NCI-H82 (cell line): ENCODE measurements around the gene SPPL3.
"Not testable (repeated sequence)": the region's sequence is repeated elsewhere in the genome, so short reads cannot be mapped to it uniquely, and the experiment has no call there.

Experiments
- DNase-seq: peaks from one replicate; lab custom pipeline; 2025; lab: John Stamatoyannopoulos, UW

SPPL3 gene

DNA sequence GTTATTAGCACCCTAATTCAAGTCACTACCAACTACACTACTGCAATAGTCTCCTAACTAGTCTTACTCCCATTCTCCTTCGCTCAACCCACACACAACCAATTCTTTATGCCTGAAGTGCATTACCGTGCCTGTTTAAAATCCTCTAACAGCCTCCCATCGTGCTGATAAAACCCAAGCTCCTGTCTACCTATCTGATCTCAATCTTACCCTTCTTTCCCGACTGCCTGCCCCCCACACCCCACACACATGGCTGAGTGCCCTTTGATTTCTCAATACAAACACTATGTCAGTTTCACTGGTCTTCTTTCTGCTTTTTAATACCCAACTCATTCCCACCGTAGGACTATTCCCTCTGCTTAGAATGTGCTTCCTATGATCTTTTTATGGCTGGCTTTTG, 59.9 kb downstream of the SPPL3 start:
- DNase-seq = no peak

DNA sequence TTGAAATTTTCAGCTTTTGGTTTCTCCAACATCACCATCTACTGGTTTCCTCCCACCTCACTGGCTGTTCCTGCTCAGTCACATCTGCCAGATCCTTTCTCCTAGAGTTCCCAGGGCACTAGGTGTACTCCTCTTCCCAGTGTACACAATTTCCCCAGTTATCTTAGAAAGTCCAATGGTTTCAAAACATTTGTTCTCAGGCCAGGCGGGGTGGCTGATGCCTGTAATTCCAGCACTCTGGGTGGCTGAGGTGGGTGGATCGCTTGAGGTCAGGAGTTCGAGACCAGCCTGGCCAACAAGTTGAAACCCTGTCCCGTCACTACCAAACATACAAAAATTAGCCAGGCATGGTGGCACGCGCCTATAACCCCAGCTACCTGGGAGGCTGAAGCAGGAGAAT, 60.7 kb downstream of the SPPL3 start:
- peak; percentile 11 for DNase-seq

DNA sequence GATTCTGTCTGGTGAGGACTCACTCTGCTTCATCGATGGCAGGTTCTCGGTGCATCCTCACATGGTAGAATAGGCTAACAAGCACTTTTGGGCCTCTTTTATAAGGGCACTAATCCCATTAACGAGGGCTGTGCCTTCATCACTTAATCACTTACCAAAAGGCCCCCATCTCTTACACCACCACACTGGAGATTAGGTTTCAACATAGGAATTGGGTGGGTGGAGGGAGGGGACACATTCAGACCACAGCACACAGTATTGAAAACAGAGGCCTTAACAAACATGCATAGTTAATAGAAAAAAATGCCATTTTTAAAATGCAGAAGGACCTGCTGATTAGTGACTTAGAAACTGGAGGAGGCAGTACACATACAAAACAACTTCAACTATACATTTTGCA, 61.6 kb downstream of the SPPL3 start:
- peak; percentile 90 for DNase-seq

DNA sequence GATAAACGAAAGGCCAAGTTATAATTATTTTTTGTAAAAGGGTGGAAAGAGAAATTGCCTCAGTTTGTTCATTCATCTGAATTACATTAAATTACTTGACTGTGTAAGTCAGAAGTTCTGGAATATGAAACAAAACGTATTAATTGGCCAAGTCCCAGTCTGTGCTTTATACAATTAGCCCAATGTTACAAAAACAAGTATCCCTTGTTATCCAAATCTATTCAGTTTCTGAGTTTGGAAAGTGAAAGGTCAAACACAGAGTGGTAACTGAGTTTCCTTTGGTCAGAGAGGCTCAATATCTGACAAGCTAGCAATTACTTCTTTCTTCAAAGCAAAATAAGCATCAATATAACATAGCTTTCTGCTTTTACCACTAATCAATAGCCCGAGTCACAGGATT, 62.6 kb downstream of the SPPL3 start:
- no peak for DNase-seq

DNA sequence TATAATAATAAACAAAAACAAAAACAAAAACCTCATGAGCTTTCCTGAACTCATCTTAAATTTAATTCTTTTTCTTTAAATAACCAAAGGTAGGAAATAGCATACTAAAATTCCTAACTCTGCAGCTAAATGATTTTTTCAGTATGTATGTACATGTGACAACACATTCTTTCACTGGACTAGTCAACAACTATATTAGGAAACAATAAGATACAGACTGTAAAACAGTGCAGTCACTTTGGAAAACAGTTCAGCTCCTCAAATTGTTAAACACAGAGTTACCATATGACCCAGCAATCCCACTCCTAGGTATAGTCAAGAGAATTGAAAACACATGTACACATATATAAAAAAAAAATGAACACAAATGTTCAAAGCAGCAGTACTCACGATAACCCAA, 64.7 kb downstream of the SPPL3 start:
- no peak for DNase-seq

DNA sequence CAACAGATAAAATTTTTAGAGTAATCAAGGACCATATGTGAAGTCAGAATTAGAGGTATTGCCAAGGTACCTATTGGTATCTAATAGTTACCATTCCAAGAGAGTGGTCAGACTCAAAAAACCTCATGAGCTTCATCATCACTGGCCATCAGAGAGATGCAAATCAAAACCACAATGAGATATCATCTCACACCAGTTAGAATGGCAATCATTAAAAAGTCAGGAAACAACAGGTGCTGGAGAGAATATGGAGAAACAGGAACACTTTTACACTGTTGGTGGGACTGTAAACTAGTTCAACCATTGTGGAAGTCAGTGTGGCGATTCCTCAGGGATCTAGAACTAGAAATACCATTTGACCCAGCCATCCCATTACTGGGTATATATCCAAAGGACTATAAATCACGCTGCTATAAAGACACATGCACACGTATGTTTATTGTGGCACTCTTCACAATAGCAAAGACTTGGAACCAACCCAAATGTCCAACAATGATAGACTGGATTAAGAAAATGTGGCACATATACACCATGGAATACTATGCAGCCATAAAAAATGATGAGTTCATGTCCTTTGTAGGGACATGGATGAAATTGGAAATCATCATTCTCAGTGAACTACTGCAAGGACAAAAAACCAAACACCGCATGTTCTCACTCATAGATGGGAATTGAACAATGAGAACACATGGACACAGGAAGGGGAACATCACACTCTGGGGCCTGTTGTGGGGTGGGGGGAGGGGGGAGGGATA, 65.4 kb downstream of the SPPL3 start:
- not testable (repeated sequence) for DNase-seq

DNA sequence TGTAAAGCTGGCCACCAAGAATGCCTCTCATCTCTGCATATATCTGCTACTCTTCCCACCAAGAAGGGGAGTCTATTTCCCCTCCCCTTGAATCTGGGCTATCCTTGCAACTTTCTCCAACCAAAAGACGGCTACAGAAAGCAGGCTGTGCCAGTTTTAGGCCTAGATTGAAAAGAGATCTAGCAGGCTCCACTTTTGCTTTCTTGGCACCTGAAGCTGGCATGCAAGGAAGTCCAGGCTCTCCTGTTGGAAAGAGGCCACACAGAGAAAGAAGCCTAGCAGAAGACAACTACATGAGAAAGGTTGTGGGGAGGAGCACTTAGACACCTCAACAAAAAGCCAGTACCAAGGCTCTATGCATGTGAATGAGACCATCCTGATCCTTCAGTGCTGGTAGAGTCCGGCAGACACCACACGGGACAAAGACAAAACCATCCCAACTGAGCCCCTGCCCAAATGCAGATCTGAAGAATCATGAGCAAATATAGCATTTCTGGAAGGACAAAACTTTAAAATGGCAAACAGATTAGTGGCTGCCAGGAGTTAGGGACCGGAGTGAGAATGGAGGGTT, 68.0 kb downstream of the SPPL3 start:
- DNase-seq = no peak

DNA sequence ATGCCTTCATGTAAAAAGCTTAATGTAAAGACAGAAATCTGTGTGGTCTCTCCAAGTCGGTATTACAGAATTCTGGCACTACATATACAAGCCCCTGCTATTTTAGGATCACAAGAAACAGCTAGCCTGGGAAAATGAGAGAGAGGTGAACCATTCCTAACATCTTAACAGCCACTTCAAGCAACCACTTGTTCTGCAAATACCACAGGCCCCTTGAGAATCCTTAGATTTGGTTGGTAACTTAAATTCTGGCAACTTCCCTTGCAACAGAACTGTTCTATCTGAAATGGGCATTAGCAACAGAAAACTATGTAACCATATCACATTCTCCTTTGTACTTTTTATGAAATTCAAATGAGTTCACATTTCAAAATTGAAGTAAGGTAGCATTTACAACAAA, 68.5 kb downstream of the SPPL3 start:
- DNase-seq = no peak

DNA sequence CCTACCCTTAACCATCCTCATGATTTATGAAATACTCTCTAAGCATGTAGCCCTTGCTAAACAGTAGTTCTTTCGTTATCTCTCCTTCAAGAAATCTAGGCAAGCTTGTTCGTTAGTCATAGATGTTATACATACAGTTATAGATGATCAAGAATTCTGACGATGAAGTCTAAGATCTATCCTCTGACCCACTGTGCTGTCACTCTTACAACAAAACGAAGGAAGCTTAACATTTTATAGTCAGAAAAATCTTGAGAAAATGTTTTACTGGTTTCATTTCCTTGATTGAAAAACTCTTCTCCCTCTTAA, 68.9 kb downstream of the SPPL3 start:
- no peak for DNase-seq

DNA sequence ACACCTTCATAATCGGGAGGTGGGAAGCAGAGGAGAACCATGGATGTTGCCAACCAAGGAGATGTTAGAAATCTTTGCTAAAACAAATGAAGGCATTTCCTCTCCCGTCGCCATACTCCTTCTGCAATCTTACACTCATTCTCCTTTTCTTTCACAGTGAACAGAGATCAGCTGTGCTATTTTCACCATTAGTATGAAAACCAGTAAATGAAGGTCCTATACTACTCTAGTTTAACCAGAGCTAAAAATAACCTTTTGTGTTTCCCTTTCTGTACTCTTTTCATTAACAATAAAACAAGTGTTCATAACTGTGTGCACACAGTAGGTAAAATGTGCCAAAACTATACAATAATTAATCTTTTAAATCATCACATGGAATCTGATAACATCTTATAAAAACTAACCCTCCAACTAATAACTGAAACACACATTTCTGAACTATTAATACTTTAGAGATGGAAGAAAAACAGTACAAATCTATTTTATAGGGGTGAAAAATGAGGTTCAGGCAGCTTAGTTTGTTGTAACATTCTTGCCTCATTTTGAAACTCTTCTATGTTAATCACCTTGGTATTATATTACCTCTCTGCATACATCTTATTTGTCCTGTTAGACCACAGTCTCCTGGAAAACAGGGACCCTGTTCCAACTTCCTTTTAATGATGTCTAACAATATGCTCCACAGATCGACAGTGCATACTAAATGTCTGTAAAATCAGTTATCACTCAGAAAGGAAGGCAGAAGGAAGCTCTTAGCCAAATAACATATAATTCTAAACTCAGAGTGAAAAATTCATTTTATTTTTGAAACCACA, 69.5 kb downstream of the SPPL3 start:
- no peak for DNase-seq

DNA sequence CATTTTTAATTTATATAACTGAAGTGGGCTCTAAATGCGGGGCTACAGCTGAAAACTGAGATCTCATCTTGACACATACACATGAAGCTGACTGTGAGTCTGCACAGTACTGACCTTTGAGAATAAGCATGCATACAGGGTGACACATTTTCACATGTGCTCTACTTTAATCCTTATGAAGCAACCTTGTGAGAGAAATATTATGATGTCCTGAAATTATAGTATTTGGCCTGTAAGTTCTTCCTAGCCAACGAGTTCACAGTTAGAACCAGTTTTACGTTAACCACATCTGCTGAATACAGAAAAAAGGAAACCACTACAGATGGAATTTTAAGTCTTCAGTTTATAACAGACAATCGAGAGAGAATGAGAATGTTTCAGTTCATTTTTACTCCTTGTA, 70.3 kb downstream of the SPPL3 start:
- DNase-seq = no peak

DNA sequence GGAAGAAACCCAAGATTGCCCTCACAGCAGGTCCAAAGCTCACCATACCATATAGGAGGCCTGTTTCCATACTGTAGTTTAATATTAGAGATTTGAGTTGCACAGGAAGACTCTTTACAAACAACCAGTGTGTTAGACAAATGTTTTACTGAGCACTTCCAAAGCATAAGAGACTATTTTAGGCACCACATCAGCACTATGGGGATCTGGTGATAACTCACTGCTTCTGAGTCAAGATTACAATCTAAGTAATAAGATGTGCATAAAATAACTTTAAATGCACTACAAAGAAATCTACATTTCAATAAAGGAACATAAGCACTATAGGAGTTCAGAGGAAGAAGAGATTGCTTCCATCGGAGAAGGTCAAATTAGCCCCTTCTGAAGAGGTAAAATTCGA, 71.4 kb downstream of the SPPL3 start:
- no peak for DNase-seq

DNA sequence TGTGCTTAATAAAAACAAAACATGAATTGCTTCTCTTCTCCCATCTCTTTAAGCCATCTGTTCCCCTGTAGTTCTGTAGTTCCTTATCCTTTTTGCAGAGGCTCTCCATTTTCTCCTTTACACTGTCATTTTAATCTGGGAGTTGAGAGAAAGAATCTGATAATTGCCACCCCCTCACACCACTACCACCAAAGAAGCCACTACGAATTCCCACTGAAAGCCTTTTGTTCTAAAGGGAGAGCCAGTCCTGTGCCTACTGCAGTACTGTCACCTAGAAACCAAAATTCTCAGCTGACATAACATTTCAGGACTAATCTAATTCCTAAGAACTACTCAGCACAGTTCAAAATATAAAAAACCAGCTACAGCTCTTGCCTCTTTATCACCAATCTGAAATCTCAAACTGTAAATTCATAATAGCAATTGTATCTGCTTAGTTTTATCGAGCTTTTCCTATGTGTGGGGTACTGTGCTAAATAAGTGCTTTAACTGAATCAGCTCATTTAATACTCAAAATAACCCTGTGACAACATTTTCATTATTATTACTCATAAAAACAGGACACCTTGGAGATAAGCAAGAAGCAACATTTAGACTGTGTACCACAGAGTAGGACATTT, 72.4 kb downstream of the SPPL3 start:
- peak; percentile 25 for DNase-seq

DNA sequence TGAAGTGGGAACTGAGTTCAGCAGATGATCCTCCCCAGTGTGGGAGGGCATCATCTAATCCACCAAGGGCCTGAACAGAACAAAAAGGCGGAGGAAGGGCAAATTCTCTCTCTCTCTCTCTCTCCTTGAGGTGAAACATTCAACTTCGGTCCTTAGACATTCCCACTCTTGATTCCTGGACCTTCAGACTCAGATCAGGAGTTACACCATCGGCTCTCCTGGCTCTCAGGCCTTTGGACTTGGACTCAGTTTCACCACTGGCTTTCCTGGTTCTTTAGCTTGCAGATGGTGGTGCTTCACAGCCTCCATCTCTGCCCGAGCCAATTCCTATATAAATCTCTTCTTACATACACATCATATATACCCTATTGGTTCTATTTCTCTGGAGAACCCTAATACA, 73.2 kb downstream of the SPPL3 start:
- peak; percentile 41 for DNase-seq

DNA sequence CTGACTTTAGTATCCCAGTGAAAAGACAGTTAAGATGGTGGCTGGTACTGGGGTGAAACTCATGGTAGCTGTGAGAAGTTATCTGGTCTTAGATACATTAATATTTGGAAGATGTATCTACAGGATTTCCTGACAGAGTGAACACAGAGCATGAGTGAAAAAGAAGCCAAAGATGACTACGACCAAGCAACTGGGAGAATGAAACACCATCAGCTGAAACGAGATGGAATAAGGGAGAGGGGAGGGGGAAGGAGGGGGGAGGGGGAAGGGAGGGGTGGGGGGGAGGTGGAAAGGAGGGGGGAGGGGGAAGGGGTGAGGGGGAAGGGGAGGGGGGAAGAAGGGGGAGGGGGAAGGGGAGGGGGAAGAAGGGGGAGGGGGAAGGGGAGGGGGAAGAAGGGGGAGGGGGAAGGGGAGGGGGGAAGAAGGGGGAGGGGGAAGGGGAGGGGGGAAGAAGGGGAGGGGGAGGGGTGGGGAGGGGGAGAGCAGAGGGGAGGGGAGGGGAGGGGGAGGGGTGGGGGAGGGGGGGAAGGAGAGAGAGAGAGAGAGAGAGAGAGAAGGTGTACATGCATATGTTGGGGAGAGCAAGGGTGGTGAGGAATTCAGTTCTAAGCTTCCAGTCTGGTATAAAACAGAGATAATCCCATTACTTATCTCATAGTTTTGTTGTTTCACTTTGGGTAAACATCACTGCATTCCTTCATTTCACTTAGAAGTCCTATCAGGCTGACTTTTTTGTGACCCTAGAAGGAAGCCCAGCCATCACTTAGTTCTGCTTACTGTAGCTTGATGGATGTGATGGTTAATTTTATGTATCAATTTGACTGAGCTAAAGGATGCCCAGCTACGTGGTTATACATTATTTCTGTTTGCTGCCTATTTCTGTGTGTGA, 73.9 kb downstream of the SPPL3 start:
- peak; percentile 41 for DNase-seq

DNA sequence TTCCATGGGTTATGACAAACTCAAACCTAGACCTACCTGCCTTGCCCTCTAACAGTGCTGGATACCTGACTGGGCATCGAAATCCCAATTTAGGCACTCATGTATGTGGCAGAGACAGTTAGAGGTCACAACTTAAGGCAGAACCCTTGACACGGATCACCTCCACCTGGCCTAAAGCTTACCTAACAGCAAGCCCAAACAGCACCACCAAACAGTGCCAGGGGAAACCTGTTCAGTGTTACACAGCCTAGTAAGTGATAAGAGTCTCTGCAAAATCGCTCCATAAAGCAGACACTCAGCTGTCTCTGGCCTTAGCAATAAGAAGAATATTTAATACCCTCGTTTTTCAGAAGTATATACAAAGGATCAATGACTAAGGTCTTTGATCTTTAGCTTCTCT, 77.8 kb downstream of the SPPL3 start:
- DNase-seq = no peak

DNA sequence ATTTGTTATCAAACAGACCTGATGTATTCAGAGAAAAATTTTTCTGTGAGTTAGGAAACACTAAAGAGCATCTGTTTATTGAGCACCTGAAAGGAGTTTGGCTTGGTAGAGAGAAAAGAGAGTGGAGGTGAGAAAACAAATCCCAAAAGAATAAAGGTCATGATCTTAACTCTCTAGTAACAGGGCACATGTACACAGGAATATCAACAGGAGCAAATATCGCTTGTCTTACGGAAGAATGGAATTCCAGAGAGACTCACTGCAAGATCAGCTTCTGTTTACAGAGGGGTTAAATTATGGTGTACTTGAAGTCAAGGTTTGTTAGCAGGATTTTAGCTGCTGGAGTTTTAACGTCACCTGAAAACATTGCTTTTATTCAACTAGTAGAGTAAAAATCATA, 78.8 kb downstream of the SPPL3 start:
- no peak for DNase-seq

DNA sequence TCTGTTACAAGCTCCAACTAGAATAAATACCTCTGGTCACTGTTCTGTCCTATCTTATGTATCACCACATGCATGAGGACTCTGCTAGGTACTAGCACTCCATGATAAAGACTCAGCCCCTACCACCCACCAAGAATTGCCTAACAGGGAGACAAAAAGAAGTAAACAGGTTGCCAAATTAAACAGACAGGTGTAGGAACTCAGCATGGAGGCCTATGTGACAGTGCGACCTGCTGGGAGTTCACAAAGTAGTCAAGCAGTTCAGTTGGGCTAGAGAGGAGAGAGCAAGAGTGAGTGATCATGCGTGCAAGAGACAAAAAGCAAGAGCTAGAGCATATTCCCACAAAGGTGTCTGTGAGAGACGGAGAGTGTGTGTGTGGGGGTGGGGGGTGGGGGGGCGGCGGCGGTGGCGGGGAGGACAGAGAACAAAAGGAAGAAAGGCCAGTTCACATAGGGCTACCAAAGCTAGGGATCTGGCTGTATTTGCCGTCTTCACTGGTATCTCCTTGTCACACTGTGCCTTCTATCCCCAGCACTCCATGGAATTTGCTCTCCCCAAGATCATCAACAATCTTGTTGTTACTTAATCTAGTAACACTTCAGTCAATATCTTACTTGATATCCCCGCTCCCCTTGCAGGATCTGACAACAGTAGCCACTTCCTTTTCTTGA, 81.2 kb downstream of the SPPL3 start:
- no peak for DNase-seq

DNA sequence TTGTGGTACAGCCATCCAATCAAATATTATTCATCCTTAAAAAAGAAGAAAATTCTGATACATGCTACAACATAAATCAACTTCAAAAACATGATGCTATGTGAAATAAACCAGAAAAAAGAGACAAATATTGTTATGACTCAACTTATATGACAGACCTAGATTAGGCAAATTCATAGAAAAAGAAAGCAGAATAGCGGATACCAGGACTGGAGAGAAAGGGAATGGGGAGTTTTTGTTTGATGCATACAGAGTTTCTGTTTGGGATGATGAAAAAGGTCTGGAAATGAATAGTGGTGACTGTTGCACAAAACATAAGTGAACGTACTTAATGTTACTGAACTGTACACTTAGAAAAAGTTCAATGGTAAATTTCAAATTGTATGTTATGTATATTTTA, 82.3 kb downstream of the SPPL3 start:
- DNase-seq = no peak

DNA sequence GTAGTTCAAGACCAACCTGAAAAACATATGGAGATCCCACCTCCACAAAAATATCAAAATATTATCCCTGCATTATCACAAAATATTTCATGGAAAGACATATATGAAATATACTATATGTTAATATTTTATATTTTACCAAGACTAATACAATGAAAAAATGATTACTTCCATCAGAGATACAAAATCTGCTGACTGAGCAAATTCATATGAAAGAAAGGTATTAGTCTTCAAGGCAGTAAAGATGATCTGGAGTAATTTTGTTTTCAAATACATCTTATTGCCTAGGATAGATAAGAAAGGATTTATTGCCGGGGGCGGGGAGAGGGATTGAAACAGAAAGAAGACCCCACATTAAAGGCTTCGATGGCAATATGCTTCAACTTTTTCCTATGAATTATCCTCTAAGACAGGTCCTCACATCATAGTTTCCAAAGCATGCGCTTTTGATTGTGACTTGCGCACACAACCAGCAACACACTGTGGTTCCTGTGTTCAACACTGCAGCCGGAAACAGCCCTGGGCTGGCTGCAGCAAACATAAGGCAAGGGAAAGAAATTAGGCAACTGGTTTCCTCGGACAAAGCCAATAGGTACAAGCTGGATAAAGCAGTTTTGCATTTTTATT, 83.2 kb downstream of the SPPL3 start:
- DNase-seq = no peak

DNA sequence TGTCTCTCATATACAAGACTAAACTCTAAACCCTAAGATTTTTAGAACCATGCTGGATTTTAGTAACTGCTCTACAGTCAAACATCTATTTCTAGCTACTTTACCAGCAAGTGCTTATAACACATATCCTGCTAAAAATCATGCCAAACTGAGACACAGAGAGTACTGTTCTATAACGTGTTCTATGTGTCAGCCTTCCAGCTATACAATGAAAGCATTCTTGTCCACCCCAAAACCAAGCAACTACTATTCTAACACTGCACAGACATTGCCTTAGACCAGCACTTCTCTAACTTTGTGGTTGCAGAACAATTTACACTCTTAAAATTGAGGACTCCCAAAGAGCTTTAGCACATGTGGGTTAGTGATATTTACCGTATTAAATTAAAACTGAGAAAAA, 85.7 kb downstream of the SPPL3 start:
- no peak for DNase-seq
